Measurements from ENCODE around the gene VPS39. TPM values are rescaled to one million over a fixed set of nuclear protein-coding genes. Genes with fewer than 3 reads are reported as not detected.

Gene VPS39, protein sequence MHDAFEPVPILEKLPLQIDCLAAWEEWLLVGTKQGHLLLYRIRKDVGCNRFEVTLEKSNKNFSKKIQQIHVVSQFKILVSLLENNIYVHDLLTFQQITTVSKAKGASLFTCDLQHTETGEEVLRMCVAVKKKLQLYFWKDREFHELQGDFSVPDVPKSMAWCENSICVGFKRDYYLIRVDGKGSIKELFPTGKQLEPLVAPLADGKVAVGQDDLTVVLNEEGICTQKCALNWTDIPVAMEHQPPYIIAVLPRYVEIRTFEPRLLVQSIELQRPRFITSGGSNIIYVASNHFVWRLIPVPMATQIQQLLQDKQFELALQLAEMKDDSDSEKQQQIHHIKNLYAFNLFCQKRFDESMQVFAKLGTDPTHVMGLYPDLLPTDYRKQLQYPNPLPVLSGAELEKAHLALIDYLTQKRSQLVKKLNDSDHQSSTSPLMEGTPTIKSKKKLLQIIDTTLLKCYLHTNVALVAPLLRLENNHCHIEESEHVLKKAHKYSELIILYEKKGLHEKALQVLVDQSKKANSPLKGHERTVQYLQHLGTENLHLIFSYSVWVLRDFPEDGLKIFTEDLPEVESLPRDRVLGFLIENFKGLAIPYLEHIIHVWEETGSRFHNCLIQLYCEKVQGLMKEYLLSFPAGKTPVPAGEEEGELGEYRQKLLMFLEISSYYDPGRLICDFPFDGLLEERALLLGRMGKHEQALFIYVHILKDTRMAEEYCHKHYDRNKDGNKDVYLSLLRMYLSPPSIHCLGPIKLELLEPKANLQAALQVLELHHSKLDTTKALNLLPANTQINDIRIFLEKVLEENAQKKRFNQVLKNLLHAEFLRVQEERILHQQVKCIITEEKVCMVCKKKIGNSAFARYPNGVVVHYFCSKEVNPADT
- total RNA-seq (2014; rRNA removed) (28.5 and 46.4 TPM in 2 replicates), Bru-seq, nascent RNA (percentile 84 among the genes with signal in this experiment), BruChase-seq, experiment 1, labeled RNA remaining after a 6-hour chase (percentile 84 among the genes with signal in this experiment), BruChase-seq, experiment 2, labeled RNA remaining after a 2-hour chase (percentile 86 among the genes with signal in this experiment)
- long read RNA-seq, full-length matches to known transcripts, result 177 of 286 reads
- long read RNA-seq, partial matches to known transcripts, result 40 of 286 reads
- long read RNA-seq, other reads (novel, unspliced or antisense), result 69 of 286 reads

DNA sequence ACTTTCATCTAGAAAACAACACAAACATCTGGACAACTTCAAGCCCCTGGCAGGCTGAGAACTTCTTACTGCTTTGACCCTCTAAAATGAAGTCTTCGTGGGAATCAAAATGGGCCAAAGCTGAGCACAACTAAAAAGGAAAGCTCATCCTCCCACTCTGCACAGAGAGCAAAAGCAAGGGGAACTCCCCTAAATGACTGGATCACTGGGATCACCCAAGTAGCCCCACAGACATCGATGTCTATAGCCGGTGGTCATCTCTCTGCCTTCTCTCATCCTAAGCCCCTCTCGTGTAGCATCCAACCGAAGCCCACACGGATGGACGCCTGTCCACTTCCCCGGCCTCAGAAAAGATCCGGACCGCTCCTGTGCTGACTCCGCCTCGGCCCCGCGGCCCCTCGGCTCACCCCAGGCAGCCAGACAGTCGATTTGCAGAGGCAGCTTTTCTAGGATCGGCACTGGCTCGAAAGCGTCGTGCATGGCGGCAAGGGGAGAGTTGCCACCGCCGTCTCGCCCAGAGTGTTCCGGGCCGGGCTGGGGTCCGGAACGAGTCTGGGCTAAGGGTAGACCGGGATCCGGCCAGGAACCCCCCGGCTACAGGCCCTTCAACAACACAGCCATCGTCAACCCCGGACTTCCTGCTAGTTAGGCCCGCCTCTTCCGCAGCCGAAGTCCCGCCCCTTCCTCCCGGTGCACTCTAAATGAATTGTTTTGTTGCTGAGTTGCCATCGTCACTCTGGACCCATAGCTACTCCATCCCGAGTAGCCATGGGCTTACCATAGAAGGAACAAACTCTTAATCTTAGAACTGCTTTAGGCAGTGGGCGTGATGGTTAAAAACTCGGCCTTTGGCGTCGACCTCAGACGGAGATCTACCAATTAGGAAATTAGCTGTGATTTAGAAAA is at the start of gene VPS39:
VPS39 (minus strand) TSS at position 631 of the 906 bp plus-strand sequence; CDS start at position 480, 151 bp downstream.
- TF ChIP-seq, protein P1, sequence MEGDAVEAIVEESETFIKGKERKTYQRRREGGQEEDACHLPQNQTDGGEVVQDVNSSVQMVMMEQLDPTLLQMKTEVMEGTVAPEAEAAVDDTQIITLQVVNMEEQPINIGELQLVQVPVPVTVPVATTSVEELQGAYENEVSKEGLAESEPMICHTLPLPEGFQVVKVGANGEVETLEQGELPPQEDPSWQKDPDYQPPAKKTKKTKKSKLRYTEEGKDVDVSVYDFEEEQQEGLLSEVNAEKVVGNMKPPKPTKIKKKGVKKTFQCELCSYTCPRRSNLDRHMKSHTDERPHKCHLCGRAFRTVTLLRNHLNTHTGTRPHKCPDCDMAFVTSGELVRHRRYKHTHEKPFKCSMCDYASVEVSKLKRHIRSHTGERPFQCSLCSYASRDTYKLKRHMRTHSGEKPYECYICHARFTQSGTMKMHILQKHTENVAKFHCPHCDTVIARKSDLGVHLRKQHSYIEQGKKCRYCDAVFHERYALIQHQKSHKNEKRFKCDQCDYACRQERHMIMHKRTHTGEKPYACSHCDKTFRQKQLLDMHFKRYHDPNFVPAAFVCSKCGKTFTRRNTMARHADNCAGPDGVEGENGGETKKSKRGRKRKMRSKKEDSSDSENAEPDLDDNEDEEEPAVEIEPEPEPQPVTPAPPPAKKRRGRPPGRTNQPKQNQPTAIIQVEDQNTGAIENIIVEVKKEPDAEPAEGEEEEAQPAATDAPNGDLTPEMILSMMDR (conservative IDR thresholded peaks at IDR 0.05; ENCODE audit: low read depth, low read length), result no peak
- TF ChIP-seq EZH2 (IDR thresholded peaks at IDR 0.05; ENCODE audit: low read length, unreplicated experiment) (no peak), EZH2phosphoT487 (IDR thresholded peaks at IDR 0.05; ENCODE audit: borderline replicate concordance, low read length) (no peak)
- no peaks in the 10 kb centered on the region for H3K27me3 ChIP-seq (ENCODE audit: low read length)
- H3K4me3 ChIP-seq (ENCODE audit: low read length), result peak within 1 kb of the TSS; percentile 98
- peaks cover 18% of the 10 kb centered on the region for H3K36me3 ChIP-seq (ENCODE audit: low read depth, low read length)
- BruUV-seq (replicated peaks), result TSS peak; percentile 58
- no peaks in the 10 kb centered on the region for H3K9me2 ChIP-seq (replicated peaks; ENCODE audit: low read length)
- peak within 1 kb of the TSS; percentile 22 for H3K27ac ChIP-seq (ENCODE audit: low read length)
- H3K4me1 ChIP-seq (ENCODE audit: insufficient read depth, low read length), result peaks cover 24% of the 10 kb centered on the region
- H3K79me2 ChIP-seq (ENCODE audit: low read length), result peaks cover 29% of the 10 kb centered on the region
- DNase-seq (peak; percentile 83), ATAC-seq (peak; percentile 95)
- intact Hi-C loops (cut with micrococcal nuclease), result loop anchor here (2.0 to 10.0 kb wide), 2 partner anchors 65 to 267 kb away; partner anchors contain the start of genes GANC and TMEM87A
- peak within 1 kb of the TSS; percentile 96 for H3K4me2 ChIP-seq (ENCODE audit: low read length)
- POLR2A ChIA-PET (ENCODE audit: unreplicated experiment), result interaction anchor here (0.6 to 1.0 kb wide), 6 partner anchors 21 to 449 kb away, joined by 3 to 4 read pairs (median 3); partner anchors contain the start of genes GANC and TMEM87A
- H3F3A ChIP-seq (ENCODE audit: low read length, unreplicated experiment), result no peaks in the 10 kb centered on the region
- H3K9ac ChIP-seq (ENCODE audit: low read length), result peak within 1 kb of the TSS; percentile 97
- no peaks in the 10 kb centered on the region for H4K20me1 ChIP-seq (ENCODE audit: low read length)
- CTCF ChIA-PET, result interaction anchor here (0.6 kb wide), 1 partner anchor 14 kb away, joined by 3 read pairs; no protein-coding TSS in a partner anchor
- no peaks in the 10 kb centered on the region for H3K9me3 ChIP-seq (ENCODE audit: low read length)
- peak within 1 kb of the TSS; percentile 82 for H2AFZ ChIP-seq (ENCODE audit: low read length)

DNA sequence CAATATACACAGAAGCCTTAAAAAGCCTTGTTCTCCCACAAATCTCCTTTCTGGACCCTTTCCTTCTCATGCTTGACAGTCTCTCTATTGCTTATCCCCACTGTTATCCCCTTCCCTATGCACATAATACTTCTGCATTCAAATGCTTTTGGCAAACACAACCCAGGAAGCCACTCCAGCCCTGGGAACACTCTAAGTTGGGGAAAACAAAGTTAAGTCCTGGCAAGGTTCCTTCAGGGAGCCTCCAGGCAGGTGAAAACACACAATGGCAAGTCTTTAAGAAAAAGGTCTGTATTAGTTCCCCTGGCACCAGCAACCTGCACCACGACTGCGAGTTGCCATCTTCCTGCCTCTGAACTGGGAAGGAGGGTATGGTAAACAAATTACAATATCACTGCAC is 45.2 kb upstream of the VPS39 start:
- no peaks in the 10 kb centered on the region for H3K9me2 ChIP-seq (replicated peaks; ENCODE audit: low read length)
- no peak overlapping the region for H2AFZ ChIP-seq (ENCODE audit: low read length)
- ATAC-seq, result no peak
- BruUV-seq (replicated peaks), result no TSS peak
- no peak overlapping the region for H3K4me2 ChIP-seq (ENCODE audit: low read length)
- no peaks in the 10 kb centered on the region for H3K9me3 ChIP-seq (ENCODE audit: low read length)
- ChIA-PET POLR2A (ENCODE audit: unreplicated experiment) (no interaction called here), CTCF (no interaction called here)
- H3K79me2 ChIP-seq (ENCODE audit: low read length), result no peaks in the 10 kb centered on the region
- no peak for DNase-seq
- intact Hi-C loops (cut with micrococcal nuclease), result no loop called here
- no peaks in the 10 kb centered on the region for H3K27me3 ChIP-seq (ENCODE audit: low read length)
- no peak overlapping the region for H3K9ac ChIP-seq (ENCODE audit: low read length)
- no peak overlapping the region for H3K27ac ChIP-seq (ENCODE audit: low read length)
- H3K36me3 ChIP-seq (ENCODE audit: low read depth, low read length), result peaks cover 52% of the 10 kb centered on the region
- H3F3A ChIP-seq (ENCODE audit: low read length, unreplicated experiment), result no peaks in the 10 kb centered on the region
- no peaks in the 10 kb centered on the region for H3K4me1 ChIP-seq (ENCODE audit: insufficient read depth, low read length)
- no peaks in the 10 kb centered on the region for H4K20me1 ChIP-seq (ENCODE audit: low read length)
- TF ChIP-seq EZH2phosphoT487 (IDR thresholded peaks at IDR 0.05; ENCODE audit: borderline replicate concordance, low read length), result no peak
- no peak for TF ChIP-seq EZH2 (IDR thresholded peaks at IDR 0.05; ENCODE audit: low read length, unreplicated experiment)
- TF ChIP-seq, protein P1 (conservative IDR thresholded peaks at IDR 0.05; ENCODE audit: low read depth, low read length), result no peak
- no peak overlapping the region for H3K4me3 ChIP-seq (ENCODE audit: low read length)

Data from PC-3 (cell line).